GM03348 (cell line): ENCODE measurements around the gene CMYA5.
"Not testable (repeated sequence)": the region's sequence is repeated elsewhere in the genome, so short reads cannot be mapped to it uniquely, and the experiment has no call there.

Experiments used
- DNase-seq: peaks from one replicate; pipeline ENCODE4 v3.0.0; 2012; ENCODE audit warnings: low spot score

CMYA5 gene

GRCh38 chr5:79746642-79747569 lies 57.3 kb downstream of the CMYA5 start:
- DNase-seq, result no peak

- no peak for DNase-seq
Observed at GRCh38 chr5:79750611-79751510, 61.2 kb downstream of the CMYA5 start.

GRCh38 chr5:79753092-79753491 lies 63.5 kb downstream of the CMYA5 start:
- DNase-seq, result no peak

GRCh38 chr5:79753877-79754645 lies 64.4 kb downstream of the CMYA5 start:
- DNase-seq, result no peak

- no peak for DNase-seq
Observed at GRCh38 chr5:79754865-79755555, 65.4 kb downstream of the CMYA5 start.

- no peak for DNase-seq
Observed at GRCh38 chr5:79756076-79756475, 66.4 kb downstream of the CMYA5 start.

GRCh38 chr5:79759436-79759835 lies 69.8 kb downstream of the CMYA5 start:
- peak; percentile 83 for DNase-seq

GRCh38 chr5:79759848-79760247 lies 70.2 kb downstream of the CMYA5 start:
- DNase-seq, result no peak

- DNase-seq, result no peak
Observed at GRCh38 chr5:79762929-79763328, 73.3 kb downstream of the CMYA5 start.

- not testable (repeated sequence) for DNase-seq
Observed at GRCh38 chr5:79764147-79764546, 74.5 kb downstream of the CMYA5 start.

GRCh38 chr5:79771387-79771786 lies 81.8 kb downstream of the CMYA5 start:
- DNase-seq, result peak; percentile 78

GRCh38 chr5:79772651-79773050 lies 83.0 kb downstream of the CMYA5 start:
- DNase-seq, result no peak

- DNase-seq, result no peak
Observed at GRCh38 chr5:79773612-79774011, 84.0 kb downstream of the CMYA5 start.

- peak; percentile 49 for DNase-seq
Observed at GRCh38 chr5:79774171-79774854, 84.7 kb downstream of the CMYA5 start.

GRCh38 chr5:79774855-79775237 lies 85.2 kb downstream of the CMYA5 start:
- DNase-seq, result no peak

GRCh38 chr5:79784741-79785140 lies 95.1 kb downstream of the CMYA5 start:
- DNase-seq, result not testable (repeated sequence)

GRCh38 chr5:79785983-79786382 lies 96.3 kb downstream of the CMYA5 start:
- no peak for DNase-seq

GRCh38 chr5:79787448-79787847 lies 97.8 kb downstream of the CMYA5 start:
- DNase-seq, result no peak

- DNase-seq, result no peak
Observed at GRCh38 chr5:79791843-79792242, 102.2 kb downstream of the CMYA5 start.

GRCh38 chr5:79792463-79792862 lies 102.8 kb downstream of the CMYA5 start:
- DNase-seq, result no peak

- DNase-seq, result no peak
Observed at GRCh38 chr5:79793304-79793703, 103.7 kb downstream of the CMYA5 start.
